ENCODE measurements around the gene KCNF1.

KCNF1 gene, protein sequence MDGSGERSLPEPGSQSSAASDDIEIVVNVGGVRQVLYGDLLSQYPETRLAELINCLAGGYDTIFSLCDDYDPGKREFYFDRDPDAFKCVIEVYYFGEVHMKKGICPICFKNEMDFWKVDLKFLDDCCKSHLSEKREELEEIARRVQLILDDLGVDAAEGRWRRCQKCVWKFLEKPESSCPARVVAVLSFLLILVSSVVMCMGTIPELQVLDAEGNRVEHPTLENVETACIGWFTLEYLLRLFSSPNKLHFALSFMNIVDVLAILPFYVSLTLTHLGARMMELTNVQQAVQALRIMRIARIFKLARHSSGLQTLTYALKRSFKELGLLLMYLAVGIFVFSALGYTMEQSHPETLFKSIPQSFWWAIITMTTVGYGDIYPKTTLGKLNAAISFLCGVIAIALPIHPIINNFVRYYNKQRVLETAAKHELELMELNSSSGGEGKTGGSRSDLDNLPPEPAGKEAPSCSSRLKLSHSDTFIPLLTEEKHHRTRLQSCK

DNA sequence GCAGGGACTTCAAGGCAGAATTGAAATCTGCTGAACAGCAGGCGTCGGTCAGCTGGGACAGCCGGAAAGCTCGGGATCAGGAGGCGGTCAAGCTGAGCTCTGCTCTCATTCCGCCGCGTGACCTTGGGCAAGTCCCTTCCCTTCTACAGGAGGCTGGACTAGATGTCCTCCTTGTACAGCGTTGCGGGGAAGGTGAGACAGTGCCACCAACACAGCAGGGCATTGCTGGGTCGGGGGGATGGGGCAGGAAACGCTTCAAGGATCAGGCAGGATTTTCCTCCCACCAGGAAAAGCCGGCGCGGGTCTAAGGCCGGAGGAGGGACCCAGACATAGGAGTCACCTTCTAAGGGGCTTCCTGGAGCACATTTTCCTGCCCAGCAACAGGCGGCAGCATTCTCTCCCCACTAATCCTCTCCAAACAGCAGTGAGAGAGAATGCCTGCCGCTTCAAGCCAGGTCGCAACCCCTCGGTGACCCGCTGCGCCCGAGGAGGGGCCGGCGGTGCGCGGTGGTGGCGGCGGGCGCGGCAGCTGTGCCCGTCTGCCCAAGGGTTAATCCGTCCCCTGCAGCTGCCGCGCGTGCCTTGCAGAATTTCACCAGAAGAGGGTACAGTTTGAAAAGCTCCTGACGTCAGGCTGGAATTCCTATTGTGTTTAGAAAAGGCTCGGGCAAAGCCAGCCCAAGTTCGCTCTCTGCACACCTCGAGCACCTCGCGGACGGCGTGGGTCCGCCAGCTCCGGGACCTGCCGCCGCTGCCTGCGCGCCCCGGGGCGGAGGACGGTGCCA is at the start of gene KCNF1:
Gene KCNF1 (plus strand): TSS at position 644 of the 785 bp plus-strand sequence. CDS start 493 bp downstream, outside the sequence.
- peak; percentile 55 for DNase-seq

DNA sequence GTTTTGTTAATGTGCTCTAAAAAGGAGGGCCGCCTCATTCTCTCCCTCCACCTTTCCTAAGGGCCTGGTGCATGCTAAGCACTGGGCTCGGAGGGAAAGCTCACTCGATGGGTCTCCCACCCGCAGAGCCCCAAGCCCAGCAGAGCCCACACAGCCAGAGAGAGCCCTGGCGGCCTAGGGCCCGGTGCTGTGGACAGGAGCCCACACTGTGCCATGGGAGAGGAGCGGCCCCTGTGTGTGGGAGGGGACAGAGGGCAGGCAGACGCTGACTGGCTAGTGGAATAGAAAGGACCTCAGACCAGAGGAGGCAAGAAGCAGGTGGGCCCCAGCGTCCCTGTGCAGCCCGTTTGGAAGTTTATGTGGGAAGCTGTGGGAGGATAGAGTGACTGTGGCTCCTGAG is 49.4 kb upstream of the KCNF1 start:
- no peak for DNase-seq

DNA sequence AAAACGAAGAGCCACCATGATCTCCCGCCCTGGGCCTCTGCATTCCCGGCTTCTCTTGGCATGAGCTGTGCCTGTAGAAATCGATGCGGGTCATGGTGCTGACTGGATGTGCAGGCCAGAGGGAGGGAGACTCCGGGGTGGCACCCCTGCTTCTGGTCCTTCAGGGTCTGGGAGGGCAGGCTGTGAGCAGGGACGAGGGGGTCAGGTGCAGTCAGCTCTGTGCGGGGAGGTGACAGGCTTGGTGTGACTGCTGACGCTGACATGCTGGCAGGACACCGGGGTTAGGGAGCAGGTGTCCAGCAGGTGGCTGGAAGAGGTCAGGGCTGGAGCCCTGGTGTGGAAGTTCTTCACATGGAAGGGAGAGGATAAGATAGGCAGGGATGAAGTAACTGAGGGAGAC is 48.7 kb upstream of the KCNF1 start:
- no peak for DNase-seq

DNA sequence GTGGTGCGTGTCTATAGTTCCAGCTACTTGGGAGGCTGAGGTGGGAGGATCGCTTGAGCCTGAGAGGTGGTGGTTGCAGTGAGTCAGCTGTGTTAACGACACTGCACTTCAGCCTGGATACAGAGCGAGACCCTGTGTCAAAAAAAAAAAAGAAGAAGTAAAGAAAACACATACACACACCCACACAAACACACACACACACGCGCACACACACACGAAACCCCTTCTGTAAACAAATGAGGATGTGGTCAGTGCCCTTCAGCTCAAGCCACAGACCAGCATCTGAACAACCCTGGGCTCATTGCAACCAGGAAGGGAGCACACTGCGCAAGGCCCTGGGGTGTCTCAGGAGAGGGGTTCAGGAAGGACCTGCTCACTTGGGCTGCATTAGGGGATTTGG is 47.9 kb upstream of the KCNF1 start:
- DNase-seq, result no peak

DNA sequence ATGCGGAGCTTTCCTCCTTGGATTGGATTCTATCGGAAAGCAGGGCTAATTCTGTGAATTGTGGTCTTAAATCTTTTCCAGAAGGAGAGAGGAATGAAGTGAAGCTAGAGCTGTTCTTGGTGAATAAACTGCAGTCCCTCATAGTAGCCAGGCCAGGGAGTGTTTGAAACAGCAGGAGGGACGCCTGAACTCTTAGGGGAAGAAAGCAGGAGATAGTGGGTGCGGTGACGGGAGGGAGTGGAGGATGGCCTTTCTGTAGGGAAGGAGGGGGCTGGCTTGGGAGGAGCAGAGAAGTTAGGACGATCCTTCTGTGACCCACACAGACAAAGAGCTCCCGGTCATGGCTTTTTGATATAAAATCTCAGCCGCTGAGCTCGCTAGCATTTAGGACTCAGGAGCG is 47.5 kb upstream of the KCNF1 start:
- no peak for DNase-seq

DNA sequence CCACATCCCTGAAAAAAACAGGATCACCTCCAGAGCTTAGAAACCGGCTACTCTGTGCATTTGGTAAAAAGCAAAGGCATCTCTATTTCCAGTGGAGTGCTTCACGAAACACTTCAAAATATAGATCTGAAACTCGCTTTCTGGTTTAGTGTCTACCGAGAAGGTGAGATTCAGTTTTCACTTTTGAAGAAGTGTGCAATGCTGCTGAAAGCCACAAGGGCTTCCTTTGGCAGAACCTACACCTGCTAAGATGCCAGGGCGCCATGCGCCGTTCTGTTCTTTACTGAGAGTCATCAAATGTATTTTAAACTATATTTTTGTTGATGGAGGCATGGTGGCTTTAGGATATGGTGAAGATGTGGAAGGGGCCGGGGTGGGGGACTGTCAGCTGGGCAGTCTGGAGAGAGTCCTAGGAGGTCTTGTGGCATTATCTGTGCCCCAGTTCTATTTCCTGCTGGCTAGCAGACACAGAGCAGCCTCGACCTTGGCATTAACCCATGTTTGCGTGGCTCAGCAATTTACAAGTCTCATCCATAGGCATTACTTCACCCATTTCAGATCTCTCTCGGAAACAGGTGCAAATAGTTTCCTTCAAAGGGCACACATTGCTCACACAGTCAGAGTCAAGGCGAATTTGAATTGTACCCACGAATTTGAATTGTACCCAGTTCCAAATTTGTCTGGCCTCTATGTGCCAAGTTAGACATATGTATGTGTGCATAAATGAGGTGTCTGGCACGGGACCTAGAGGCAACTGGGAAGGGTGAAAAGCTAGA is 46.7 kb upstream of the KCNF1 start:
- DNase-seq, result no peak

DNA sequence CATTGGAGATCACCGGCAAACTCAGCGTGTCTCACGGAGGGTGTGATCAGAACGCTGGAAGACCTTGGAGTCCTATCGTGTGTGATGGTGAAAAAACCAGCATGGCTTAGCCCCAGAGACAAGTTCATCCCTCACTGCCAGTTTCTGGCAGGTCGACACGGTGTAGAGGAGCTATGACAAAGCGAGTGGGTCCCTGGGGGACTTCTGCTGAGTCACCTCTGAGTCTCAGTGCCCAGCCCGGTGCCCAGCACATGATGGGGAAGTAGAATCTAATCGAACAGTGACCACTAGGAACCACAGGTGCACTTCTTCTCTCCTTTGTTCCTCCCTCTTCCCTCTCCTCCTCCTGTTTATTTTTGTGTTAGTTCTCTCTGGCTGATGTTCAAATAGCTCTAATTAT is 45.9 kb upstream of the KCNF1 start:
- no peak for DNase-seq

DNA sequence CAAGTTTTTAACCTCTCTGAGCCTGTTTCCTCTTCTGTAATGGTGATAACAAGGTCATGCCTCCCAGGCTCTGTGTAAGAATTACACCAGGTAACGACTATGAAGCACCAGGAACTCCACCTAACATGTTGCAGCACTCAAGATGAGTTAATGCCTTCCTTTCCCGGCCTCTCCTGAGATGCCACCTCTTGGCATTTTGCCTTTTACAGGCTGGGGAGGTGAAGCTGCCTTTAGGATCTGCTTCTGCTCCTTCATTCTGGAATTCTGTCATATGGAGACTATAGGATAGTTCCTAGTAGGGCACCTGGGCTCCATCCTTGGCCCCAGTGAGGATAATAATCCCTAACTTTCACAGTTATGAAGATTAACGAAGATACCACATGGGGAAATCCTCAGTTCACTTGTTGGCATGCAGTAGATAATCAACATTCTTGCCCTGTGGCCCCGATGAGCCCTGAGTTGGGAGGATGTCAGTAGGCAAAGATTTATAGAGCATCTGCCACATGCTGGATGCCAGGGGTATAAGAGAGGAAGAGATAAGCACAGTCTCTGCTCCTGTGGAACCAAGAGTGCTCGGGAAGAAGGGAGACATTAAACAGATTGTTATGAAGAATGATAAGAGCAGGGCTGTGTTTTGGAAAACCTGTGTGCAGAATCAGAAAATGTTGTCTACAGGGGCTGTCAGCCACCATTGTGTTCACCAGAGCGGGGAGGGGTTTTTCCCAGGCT is 43.9 kb upstream of the KCNF1 start:
- no peak for DNase-seq

DNA sequence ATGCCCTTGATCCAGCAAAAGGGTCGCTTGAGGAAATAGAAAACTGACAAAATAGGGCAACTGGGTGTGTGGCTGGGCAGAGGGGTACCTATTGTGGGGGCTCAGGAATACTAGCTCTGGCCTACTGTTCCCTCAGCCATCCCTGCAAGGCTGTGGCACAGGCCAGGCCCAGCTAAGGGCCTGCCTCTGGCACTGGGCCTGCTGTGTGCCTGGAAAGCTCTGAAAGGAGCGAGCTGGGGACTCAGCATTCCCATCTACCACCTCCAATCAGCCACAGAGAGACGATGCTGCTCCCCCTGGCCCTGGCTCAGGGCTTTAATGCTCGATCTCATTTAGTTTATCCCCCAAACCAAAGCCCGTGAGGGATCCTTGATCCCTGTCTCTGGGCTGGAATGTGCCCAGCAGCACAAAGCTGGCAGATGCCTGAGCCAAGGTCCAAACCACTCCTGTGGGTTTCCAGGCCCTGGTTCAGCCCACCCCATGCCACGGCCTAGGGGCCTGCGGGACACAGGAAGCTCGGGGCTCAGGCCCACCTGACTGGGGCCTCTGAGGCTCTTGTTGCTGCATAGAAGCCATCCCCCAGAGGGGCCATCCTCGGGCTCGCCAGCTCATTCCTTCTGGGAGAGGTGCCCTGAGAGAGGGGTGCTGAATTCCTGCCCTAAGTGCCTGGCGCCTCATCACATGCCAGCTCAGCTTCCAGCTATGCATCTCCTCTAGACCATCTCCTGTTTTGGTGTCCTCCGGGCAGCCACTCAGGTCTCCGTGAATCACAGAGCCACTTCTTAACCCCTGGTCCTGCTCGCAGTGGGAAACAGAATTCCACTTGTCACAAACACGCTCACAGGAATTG is 43.0 kb upstream of the KCNF1 start:
- DNase-seq, result no peak

DNA sequence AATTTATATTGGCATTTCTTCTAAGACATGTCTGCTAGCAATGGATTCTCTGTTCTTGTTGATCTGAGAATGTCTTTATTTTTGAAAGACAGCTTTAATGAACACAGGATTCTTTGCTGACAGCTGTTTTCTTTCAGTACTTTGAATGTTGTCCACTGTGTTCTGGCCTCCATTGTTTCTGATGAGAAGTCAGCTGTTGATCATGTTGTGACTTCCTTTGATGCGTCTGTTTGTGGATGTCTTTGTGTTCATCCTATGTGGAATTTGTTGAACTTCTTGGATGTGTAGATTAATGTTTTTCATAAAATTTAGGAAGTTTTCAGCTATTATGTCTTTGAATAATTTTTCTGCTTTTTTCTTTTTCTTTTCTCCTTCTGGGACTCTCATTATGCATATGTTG is 39.8 kb upstream of the KCNF1 start:
- DNase-seq, result no peak

DNA sequence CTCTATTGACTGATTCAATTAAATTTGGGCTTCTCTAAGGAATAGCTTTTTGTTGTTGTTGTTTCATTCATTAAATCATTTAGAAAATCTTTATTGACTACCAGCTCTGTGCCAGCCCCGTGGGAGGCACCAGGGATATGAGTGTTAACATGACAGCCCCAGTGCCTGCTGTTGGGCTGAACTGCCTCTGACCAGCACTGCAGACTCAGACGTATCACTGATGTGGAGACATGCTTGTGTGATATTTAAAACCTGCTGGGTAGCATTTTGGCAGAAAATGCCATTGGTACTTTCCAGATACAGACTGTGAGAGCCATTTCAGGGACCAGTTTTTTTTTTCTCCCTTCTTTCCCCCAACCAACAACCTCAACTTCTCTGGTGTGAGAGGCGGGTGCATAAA is 38.6 kb upstream of the KCNF1 start:
- no peak for DNase-seq

DNA sequence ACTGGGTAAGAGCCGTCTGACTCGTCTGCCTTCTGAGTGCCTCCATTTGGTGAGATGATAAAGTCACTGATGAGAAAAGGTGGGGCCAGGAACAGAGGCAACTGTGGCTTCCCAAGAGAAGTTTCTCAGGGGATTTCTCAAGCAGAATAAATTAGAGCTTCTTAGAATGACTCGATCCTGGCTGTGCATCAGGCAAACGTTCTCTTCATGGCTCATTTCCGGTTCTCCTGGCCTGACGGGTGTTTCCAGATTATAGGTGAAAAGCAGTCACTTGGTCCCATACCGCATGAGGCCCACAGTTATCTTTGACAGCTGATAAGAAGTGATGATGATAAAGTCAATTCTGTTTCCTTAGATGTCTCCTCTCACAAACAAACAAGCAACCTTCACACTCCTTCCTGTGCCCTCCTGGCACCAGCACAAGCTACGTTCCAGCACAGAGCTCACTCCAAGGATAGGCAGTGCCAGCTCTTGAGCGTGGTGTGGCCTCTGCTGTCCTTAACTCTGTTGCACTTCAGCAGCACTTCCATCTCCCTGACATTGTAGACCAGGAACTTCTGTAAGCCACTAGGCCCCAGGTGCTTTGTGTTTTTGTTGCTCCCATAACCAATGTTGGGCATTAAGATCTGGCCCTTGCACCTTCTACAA is 37.8 kb upstream of the KCNF1 start:
- DNase-seq, result no peak

DNA sequence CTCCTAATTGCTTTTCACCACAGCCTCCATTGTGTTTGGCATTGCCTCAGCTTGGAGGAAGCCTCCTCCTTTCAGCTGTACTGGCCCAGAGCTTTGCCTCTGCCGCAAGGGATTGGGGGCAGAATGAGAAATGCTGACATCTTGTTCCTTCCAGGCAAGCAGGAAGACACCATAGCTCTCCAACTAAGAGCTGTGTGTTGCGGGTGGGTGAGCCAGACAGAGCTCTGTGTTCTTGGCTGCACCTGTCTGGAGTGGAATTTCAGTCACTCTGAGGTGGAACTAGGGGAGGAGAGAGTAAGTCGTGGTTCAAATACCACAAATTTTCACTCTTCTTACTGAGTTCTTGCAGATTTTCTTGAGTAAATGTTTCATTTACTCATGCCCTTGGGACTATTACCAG is 36.6 kb upstream of the KCNF1 start:
- DNase-seq, result no peak

DNA sequence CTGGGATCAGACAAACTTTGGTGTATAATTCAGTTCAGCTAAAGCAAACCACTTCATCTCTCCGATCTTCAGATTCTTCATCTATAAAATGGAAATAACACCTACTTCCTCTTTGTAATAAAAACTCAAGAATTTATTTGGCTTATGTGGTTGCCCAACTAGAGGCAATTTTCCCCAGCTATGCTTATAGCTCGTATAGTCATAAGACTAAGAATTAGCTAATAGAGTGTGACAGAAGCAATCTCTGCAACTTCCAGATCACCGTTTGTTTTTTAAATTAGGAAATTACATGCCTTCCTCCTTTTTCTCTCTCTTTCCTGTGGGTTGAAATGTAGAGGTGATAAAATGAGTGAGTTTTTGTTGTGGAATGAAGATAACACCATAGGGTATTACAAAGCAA is 35.3 kb upstream of the KCNF1 start:
- no peak for DNase-seq

DNA sequence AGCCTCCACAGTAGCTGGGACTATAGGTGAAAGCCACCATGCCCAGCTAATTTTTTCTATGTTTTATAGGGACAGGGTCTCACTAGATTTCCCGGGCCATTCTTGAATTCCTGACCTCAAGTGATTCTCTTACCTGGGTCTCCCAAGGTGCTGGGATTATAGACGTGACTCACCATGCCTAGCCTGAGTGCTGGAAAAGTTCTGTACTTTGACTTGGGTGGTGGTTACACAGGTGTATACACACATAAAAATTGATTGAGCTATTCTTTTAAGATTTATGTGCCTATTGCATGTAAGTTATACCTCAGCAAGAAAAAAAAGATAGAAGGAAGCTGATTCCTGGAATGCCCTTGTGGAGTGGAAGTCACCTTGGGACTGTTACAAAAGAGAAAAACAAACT is 34.8 kb upstream of the KCNF1 start:
- no peak for DNase-seq

DNA sequence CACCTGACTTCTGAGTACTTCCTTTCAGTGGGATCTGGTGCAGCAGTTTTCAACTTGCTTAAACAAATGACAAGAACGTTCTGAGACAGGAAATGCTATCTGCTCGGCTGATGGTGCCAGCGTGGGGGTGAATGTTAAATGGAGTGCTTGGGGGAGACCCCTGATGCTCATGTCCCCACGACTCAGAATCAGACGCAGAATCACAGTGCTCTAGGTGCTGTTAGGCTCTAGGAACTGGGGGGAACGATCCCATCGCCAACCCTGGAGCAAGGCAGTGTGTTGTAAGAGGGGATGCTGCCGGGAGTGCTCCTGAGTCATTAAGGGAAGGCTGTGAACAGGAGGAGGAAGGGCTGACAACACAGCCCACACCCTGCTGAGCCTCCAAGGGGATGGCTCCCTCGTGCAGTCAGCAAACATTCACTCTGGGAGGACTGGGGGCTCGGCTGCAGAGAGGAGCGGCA is 34.1 kb upstream of the KCNF1 start:
- no peak for DNase-seq

DNA sequence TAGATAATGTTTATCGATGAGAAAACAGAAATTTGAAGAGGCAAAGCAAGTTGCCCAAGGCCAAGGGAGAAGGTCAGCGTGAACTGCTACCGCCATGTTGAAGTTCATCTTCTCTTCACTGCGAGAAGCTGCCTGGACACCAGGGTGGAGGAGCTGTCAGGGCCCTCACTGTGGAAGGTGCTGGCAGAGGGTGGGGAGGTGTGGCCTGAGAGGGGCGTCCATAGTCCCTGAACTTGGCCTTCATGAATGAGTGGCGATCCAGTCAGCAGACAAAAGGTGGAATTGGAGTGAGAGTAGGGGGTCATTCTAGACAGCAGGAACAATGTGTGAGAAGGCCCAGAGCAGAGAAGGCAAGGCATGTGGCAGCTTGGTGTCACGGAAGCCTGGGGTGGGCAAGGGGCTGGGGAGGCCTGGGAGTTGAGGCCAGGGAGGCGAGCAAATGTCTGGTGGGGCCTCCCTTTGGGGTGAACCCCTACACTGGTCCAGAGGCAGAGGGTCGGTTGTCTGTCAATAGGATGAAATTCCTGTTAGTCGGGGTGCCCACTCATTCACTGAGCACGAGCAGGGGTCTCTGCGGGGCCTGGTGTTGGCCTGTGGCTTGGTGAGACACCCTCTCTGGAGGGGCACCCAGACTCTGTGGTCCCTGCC is 33.3 kb upstream of the KCNF1 start:
- DNase-seq, result no peak

DNA sequence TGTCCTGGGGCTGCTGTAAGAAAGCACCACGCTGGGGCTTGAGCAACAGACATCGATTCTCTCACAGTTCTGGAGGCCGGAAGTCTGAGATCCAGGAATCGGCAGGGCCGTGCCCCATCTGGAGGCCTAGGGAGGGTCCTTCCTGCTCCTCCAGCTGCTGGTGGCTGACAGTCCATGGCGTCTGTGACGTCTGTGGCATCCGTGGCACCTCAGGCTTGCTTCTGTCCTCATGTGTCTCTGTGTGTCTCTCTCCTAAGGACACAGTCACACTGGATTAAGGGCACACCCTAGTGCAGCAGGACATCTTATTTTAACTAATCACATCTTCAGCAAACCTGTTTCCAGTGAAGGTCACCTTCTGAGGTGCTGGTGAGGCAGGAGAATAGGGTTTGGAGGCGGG is 32.6 kb upstream of the KCNF1 start:
- DNase-seq, result no peak

DNA sequence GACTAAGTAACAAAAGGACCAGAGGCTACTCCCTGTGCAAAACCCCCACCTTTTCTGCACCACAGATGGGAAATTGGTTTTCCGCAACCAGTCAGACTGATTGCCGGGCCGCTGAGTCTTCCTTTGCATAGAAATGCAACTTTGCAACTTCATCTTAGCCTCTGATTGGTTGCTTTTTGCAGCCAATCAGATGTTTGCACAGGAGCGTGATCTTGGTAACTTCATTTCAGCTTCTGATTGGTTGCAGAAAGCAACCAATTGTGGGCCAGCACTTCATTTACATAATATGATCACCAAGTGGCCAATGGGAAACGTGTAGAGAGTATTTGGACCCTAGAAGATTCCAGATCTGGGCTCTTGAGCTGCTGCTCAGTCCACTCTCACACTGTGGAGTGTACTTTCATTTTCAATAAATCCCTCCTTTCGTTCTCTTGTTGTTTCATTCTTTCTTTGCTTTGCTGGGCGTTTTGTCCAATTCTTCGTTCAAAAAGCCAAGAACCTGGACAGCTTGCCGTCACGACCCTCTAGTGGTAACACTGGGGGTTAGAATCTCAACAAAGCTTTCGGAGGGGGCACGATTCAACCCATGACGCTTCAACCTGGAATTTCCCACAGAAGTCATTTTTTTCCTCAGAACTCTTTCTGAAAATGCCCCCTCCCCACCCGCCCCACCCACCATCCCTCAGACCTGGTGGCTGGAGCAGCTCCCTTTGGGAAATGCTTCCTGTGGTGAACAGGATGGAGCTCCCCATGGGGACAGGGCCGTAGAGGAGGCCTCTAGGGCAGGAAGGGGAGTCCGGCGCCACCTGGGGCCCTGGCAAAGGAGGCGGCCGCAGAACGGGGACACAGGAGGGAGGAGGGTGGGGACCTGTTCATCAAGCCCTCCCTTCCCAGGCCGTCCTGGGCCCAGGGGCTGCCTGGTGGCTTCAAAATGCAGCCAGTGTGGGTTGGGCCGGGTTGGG is 31.8 kb upstream of the KCNF1 start:
- no peak for DNase-seq
